GM12878 (cell line): Measurements from ENCODE around the gene DNAH8. TPM values are rescaled to one million over a fixed set of nuclear protein-coding genes. Genes with fewer than 3 reads are reported as not detected.

Source experiments
- BCLAF1 ChIP-seq: fragments of 450-650 bp; IDR thresholded peaks from 2 replicates; pipeline ENCODE4 v1.6.1; 2017; ENCODE audit warnings: antibody characterized with exemption, mild to moderate bottlenecking, moderate library complexity
- CBX3 ChIP-seq: fragments of 200-600 bp; sonication (generic); IDR thresholded peaks from 2 replicates; pipeline ENCODE4 v1.6.1; 2016; ENCODE audit warnings: low read depth, borderline replicate concordance
- EED ChIP-seq: sonication (generic); IDR thresholded peaks from 2 replicates; pipeline ENCODE4 v1.6.1; 2016; ENCODE audit warnings: antibody characterized with exemption, low read depth
- ESRRA ChIP-seq: IDR thresholded peaks from 2 replicates; pipeline ENCODE4 v1.6.1; 2012; ENCODE audit warnings: mild to moderate bottlenecking, low read length, improper control_type of control experiment
- FOS ChIP-seq: IDR thresholded peaks from 3 replicates; pipeline ENCODE4 v1.6.1; 2011; ENCODE audit warnings: borderline replicate concordance; ENCODE audit not compliant: insufficient read length; ENCODE audit errors: extremely low read depth
- MEF2A ChIP-seq: IDR thresholded peaks from 2 replicates; pipeline ENCODE4 v1.6.1; 2011; ENCODE audit warnings: low read depth, mild to moderate bottlenecking, low read length, moderate library complexity; ENCODE audit not compliant: insufficient read depth
- MYC ChIP-seq: IDR thresholded peaks from 2 replicates; pipeline ENCODE4 v1.6.1; 2011; ENCODE audit warnings: mild to moderate bottlenecking, low read length, moderate library complexity, inconsistent platforms; ENCODE audit not compliant: insufficient read depth, insufficient replicate concordance, insufficient read length, severe bottlenecking
- NR2C2 ChIP-seq: IDR thresholded peaks from 2 replicates; pipeline ENCODE4 v1.6.1; 2011; ENCODE audit warnings: borderline replicate concordance, low read depth; ENCODE audit not compliant: control insufficient read depth, insufficient read length
- PBX3 ChIP-seq: IDR thresholded peaks from 2 replicates; pipeline ENCODE4 v1.6.1; 2011; ENCODE audit warnings: mild to moderate bottlenecking, low read depth, low read length, moderate library complexity; ENCODE audit not compliant: insufficient replicate concordance
- RELB ChIP-seq: fragments of 450-650 bp; IDR thresholded peaks from 2 replicates; pipeline ENCODE4 v1.6.1; 2017; ENCODE audit warnings: low read depth, mild to moderate bottlenecking, moderate library complexity
- SMC3 ChIP-seq: IDR thresholded peaks from 2 replicates; pipeline ENCODE4 v1.6.1; 2011; ENCODE audit warnings: low read length, improper control_type of control experiment, borderline replicate concordance
- SUZ12 ChIP-seq: fragments of 200-600 bp; sonication (generic); IDR thresholded peaks from one replicate; pipeline ENCODE4 v1.6.1; 2018; ENCODE audit warnings: antibody characterized with exemption, mild to moderate bottlenecking; ENCODE audit not compliant: unreplicated experiment
- TCF12 ChIP-seq: IDR thresholded peaks from 2 replicates; pipeline ENCODE4 v1.6.1; 2011; ENCODE audit warnings: low read depth, mild to moderate bottlenecking, low read length
- ZNF687 ChIP-seq: fragments of 450-650 bp; IDR thresholded peaks from 2 replicates; pipeline ENCODE4 v1.6.1; 2017; ENCODE audit warnings: mild to moderate bottlenecking, moderate library complexity
- ZZZ3 ChIP-seq: IDR thresholded peaks from 2 replicates; pipeline ENCODE4 v1.6.1; 2011; ENCODE audit warnings: low read depth; ENCODE audit not compliant: control insufficient read depth, insufficient read length
- polyA plus RNA-seq, 11 experiments: library from polyadenylated mRNA; depleted of rRNA in 4 of 11; unstranded in 6 of 11; stranded (reverse) in 5 of 11; fragments of >200 nt; fragmentation: Nextera tagmentation in 4 of 11; fragmentation: Illumina TruSeq in 1 of 11; extraction: Ambion mirVana in 4 of 11; extraction: Trizol in 1 of 11; gene quantifications; 1 replicate in 1 of 11; 2 replicates in 10 of 11; pipeline versions ENCODE4 v1.2.1 to v1.2.3, GENCODE V29; 2011 to 2016; ENCODE audit warnings: inconsistent platforms in 2 of 11, missing spikeins in 2 of 11, low read depth in 1 of 11
- total RNA-seq, 4 experiments: library from RNA; depleted of rRNA in 3 of 4; stranded (reverse); fragments of >200 nt in 3 of 4; fragmentation: Illumina TruSeq in 1 of 4; extraction: Trizol in 1 of 4; gene quantifications; 2 replicates each; pipeline versions ENCODE4 v1.2.1 to v1.2.3, GENCODE V29; 2013 to 2021

Gene DNAH8
- total and polyA plus RNA-seq, 10 of the 15 experiments (the other 5 are each of a cell fraction or from before 2014, with no cell fraction given) = 0.02 to 0.34 (median 0.10) TPM; not detected in 3

- no peak for TF ChIP-seq ZNF687
- no peak for TF ChIP-seq MYC
- TF ChIP-seq PBX3 = no peak
- no peak for TF ChIP-seq NR2C2
- peak; percentile 57; the same call in 1 of the 2 replicates for TF ChIP-seq RELB
- peak; percentile 47; the same call in 1 of the 2 replicates for TF ChIP-seq SMC3
- no peak for TF ChIP-seq ESRRA
- TF ChIP-seq CBX3 = no peak
- TF ChIP-seq ZZZ3 = no peak
- no peak for TF ChIP-seq MEF2A
- peak; percentile 62; the same call in 1 of the 2 replicates for TF ChIP-seq EED
- no peak for TF ChIP-seq SUZ12
- TF ChIP-seq TCF12 = no peak
- TF ChIP-seq FOS = no peak
- TF ChIP-seq BCLAF1 = no peak
Observed at GRCh38 chr6:38671885-38672467, 43.1 kb upstream of the DNAH8 start (continued).
